AG09309 (cell line): ENCODE results near the gene NCAM1.

Experiments used
- DNase-seq: peaks from one replicate; pipeline ENCODE4 v3.0.0-alpha.2; 2010; ENCODE audit warnings: low read depth
- H3K4me3 ChIP-seq: 2 replicates; pipeline ENCODE4 v1.5.1; 2011; ENCODE audit warnings: mild to moderate bottlenecking, low read depth, low read length, moderate library complexity; ENCODE audit not compliant: control insufficient read depth
- TF ChIP-seq, protein P1 (sequence below): IDR thresholded peaks from 2 replicates; pipeline ENCODE4 v1.5.1; 2011; ENCODE audit warnings: mild to moderate bottlenecking, low read depth, low read length, inconsistent platforms; ENCODE audit not compliant: insufficient read depth, control insufficient read depth; ENCODE audit errors: missing control alignments

Gene NCAM1

DNA sequence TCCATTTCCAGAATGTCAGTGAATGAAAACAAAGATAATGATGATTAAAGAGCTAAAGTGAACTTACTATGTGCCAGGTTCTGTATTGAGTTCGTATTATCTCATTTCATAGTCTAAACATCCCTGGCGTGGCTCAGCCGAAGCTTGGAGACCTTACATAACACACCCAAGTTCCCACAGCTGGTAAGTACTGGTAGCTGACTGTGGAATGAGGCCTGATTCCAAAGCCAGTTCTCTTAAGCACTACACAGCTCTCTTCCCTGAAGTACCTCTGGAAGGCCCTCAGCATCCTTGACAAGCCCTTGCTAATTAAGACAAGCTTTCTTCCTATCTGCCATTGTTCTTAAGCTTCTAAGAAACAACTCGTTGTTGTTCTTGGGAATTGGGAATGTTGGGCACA lies 28.6 kb upstream of the NCAM1 start:
- DNase-seq, result no peak
- TF ChIP-seq, protein P1, sequence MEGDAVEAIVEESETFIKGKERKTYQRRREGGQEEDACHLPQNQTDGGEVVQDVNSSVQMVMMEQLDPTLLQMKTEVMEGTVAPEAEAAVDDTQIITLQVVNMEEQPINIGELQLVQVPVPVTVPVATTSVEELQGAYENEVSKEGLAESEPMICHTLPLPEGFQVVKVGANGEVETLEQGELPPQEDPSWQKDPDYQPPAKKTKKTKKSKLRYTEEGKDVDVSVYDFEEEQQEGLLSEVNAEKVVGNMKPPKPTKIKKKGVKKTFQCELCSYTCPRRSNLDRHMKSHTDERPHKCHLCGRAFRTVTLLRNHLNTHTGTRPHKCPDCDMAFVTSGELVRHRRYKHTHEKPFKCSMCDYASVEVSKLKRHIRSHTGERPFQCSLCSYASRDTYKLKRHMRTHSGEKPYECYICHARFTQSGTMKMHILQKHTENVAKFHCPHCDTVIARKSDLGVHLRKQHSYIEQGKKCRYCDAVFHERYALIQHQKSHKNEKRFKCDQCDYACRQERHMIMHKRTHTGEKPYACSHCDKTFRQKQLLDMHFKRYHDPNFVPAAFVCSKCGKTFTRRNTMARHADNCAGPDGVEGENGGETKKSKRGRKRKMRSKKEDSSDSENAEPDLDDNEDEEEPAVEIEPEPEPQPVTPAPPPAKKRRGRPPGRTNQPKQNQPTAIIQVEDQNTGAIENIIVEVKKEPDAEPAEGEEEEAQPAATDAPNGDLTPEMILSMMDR, result no peak

DNA sequence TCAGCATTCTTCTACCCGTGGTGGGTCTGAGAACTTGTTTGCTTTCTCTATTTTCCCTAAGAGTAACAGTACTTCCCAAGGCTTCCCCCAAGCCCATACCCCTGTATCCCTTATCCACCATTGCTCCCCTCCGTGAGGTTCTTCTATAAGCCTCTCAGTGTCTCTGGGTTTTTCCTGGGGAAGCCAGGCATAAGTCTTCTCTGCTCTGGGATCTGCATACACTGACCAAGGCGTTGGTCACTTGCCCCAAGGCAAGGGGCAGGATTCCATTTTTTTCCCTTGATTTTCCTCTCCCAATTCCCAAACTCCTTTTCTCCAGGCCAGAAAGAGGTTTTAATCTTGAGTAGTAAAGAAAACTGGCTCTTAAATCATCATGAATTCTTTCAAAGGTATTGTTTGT lies 27.2 kb upstream of the NCAM1 start:
- no peak for DNase-seq
- TF ChIP-seq, protein P1, result no peak
- H3K4me3 ChIP-seq, result no peak overlapping the region

More for the DNA sequence above, 28.6 kb upstream of the NCAM1 start:
- no peak overlapping the region for H3K4me3 ChIP-seq

DNA sequence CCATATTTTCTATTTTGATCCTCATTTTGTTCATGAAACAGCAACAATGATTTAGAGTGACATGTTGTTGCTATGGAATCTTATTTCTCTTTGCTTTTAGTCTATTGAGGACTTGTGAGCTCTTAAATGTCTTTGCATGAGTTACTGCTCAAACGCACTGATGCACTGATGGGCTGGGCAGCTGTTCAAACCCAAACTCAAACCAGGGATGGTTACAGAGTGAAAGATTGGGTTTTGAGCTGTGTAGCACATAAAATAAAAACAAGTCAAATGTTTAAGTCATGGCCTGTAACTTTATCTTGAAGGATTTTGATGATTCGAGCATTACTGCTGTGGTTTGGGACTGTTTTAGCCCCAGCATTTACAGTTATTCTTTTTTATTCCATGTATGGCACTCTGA lies 20.1 kb upstream of the NCAM1 start:
- TF ChIP-seq, protein P1, result no peak
- no peak for DNase-seq
- H3K4me3 ChIP-seq, result no peak overlapping the region

DNA sequence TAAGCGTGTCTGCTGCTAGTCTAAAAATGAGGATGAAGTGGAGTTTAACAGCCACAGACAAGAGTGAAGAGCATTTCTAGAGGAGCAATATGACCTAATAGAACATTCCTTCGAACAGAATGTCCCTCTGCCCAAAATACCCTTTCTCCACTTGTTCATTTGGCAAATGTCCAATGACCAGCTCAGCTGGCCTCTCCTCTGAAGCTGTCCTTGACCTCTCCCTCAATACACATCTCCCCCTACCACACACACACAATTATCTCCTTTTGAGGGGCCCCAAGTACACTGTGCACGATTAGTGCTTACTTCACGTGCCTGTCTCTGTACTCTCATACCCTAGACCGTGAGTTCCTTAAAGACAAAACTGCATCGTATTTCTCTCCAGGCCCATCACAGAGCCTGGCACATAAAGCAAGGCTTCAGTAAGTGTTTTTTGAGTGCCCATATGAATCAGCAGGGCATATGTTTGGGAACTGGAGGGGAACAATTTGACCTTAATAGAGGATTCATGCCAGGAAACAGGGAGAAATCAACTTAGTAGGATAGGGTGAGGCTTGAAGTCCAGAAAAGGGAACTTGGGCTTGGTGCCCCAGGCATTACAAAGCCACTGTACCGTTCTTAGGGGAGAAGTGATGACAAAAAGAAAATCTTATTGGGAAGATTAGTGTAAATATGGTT lies 18.1 kb upstream of the NCAM1 start:
- TF ChIP-seq, protein P1, result no peak
- H3K4me3 ChIP-seq, result no peak overlapping the region
- DNase-seq, result no peak

DNA sequence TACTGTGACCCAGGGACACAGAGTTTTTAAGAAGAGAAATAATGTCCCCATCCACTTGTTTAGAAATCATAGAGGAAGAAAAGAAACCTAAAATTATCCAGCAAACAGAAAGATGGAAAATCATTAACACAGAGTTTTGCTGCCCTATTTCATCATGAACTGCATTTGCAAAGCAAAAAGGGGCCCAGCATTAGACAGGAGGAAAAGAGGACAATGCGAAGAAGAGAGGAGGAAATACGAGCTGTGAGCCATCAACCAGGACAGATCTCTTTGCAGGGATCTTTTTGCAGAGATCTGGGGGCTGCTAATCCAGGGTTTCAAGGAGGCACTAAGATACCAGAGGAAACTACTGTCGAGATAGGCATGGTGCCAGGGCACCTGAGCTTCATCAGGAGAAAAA lies 14.4 kb upstream of the NCAM1 start:
- TF ChIP-seq, protein P1, result no peak
- H3K4me3 ChIP-seq, result no peak overlapping the region
- no peak for DNase-seq

DNA sequence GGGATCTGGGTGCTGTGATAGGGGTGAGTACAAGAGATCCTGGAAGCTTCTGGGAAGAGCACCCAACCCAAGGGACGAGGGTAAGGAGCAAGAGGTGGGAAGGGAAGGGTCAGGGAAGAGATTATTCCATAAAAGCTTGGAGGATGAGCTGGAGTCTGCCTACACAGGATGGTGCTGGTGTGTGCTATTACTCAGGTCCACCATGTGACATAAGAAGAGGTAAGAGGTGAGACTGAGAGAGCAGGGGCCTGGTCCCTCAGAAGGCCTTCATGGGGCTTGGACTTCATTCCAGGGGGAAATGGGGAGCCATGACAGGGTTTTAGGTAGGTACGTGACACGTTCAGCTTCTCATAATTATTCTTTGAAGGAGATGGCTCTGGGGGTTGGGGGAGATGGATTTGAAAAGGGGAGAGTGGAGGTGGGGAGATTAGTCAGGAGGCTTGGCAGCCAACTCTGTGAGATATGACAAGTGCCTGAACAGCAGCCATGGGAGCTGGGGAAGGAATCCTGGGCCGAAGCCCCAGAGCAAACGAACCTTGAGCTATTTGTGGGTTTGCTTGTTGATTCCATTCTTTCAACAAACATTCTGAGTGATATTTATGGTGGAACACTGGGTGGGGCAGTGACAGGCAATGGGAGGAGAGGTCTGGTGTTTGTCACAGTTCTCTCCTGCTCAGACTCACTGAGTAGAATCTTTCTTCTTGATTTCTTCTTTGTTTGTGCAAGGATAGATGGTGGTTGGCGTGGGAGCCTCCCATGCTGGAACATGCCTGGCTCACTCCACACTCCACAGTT lies 11.2 kb upstream of the NCAM1 start:
- no peak overlapping the region for H3K4me3 ChIP-seq
- DNase-seq, result no peak
- TF ChIP-seq, protein P1, result no peak
